Heart left ventricle (tissue), 13 donors: ENCODE measurements around the gene RNF181.
"Not testable (repeated sequence)": the region's sequence is repeated elsewhere in the genome, so short reads cannot be mapped to it uniquely, and the experiment has no call there.

Source experiments
- CTCF ChIP-seq, 12 donors: fragments of 200-600 bp; sonication (generic) in 4 of 12; IDR thresholded peaks; one replicate each; pipeline versions ENCODE4 v1.5.0 to v1.8.0; 2018 to 2022; ENCODE audit warnings: antibody characterized with exemption in 12 of 12, mild to moderate bottlenecking in 5 of 12
- POLR2A ChIP-seq, 2 donors: fragments of 450-650 bp; IDR thresholded peaks; one replicate each; pipeline ENCODE4 v1.6.1; 2017; ENCODE audit warnings: antibody characterized with exemption in 2 of 2, mild to moderate bottlenecking in 2 of 2, moderate library complexity in 2 of 2
- donor health status: ischemic (EF 13 %, LVEDD 7.1; RV severe dilation, severe dysfunction).
- donor health status: DM: no; HTN: yes; CAD: no.
- donor health status: DM: no; HTN: no; CAD: no.
- donor health status: ischemic (EF 25% LVEDD 6.9; RV normal size, moderate dysfunction).
- donor health status: ischemic (EF 25% LVEDD 5.7; RV mildly dilated, moderate dysfunction).
- donor health status: ischemic (EF 35%, LVEDD 5.7; RV mildly dilated, moderate dysfunction).
- donor health status: nonischemic (EF 11% LVEDD 7.7; RV severe dilation, severe dysfunction).
- donor health status: DM: yes; HTN: yes; CAD: no.
- donor health status: PGD.
- donor health status: ischemic (EF 29% LVEDD 5.4; RV normal size, mild dysfunction).
- donor health status: nonischemic (EF 23%, LVEDD 6.1; RV moderate dilation, normal function).

- not testable (repeated sequence) for TF ChIP-seq POLR2A, CTCF (IDR thresholded peaks at IDR 0.05)
These were observed 35.2 kb upstream of the RNF181 start for GRCh38 chr2:85560403-85560726.
